Stimulated activated CD8-positive, alpha-beta memory T cell treated with anti-CD3 and anti-CD28 coated beads, Interleukin-2, amount 100 ng/mL, for 1 hour (primary cell): Measurements from ENCODE around the gene TMEM150C.

Experiments
- DNase-seq, 2 donors: peaks; one replicate each; pipeline ENCODE4 v3.0.0-alpha.2; 2020; ENCODE audit warnings: low read depth in 2 of 2

Gene TMEM150C

GRCh38 chr4:82561786-82562563, at the start of gene TMEM150C:
Gene TMEM150C (minus strand): TSS chr4:82561988. CDS start chr4:82504657, 57,331 bp downstream.
- no peak for DNase-seq

GRCh38 chr4:82611527-82611926, 49.7 kb upstream of the TMEM150C start:
- DNase-seq = no peak

GRCh38 chr4:82610041-82610440, 48.3 kb upstream of the TMEM150C start:
- DNase-seq = no peak

GRCh38 chr4:82606622-82607021, 44.8 kb upstream of the TMEM150C start:
- DNase-seq = no peak

GRCh38 chr4:82604522-82604921, 42.7 kb upstream of the TMEM150C start:
- no peak for DNase-seq

- no peak for DNase-seq
Observed at GRCh38 chr4:82601242-82602015, 39.6 kb upstream of the TMEM150C start.

GRCh38 chr4:82599336-82599735, 37.5 kb upstream of the TMEM150C start:
- no peak for DNase-seq

GRCh38 chr4:82594456-82594855, 32.7 kb upstream of the TMEM150C start:
- DNase-seq = no peak

GRCh38 chr4:82593411-82593810, 31.6 kb upstream of the TMEM150C start:
- DNase-seq = no peak

- DNase-seq = no peak
Observed at GRCh38 chr4:82592639-82593038, 30.9 kb upstream of the TMEM150C start.

- no peak for DNase-seq
Observed at GRCh38 chr4:82591592-82591991, 29.8 kb upstream of the TMEM150C start.

GRCh38 chr4:82589756-82590155, 28.0 kb upstream of the TMEM150C start:
- no peak for DNase-seq

GRCh38 chr4:82588771-82589270, 27.0 kb upstream of the TMEM150C start:
- no peak for DNase-seq

GRCh38 chr4:82587826-82588540, 26.2 kb upstream of the TMEM150C start:
- no peak for DNase-seq

- no peak for DNase-seq
Observed at GRCh38 chr4:82585690-82586435, 24.1 kb upstream of the TMEM150C start.

GRCh38 chr4:82584931-82585330, 23.1 kb upstream of the TMEM150C start:
- no peak for DNase-seq

GRCh38 chr4:82583897-82584587, 22.3 kb upstream of the TMEM150C start:
- DNase-seq = no peak

- no peak for DNase-seq
Observed at GRCh38 chr4:82579932-82580331, 18.1 kb upstream of the TMEM150C start.

GRCh38 chr4:82578935-82579334, 17.1 kb upstream of the TMEM150C start:
- no peak for DNase-seq

GRCh38 chr4:82577451-82577850, 15.7 kb upstream of the TMEM150C start:
- DNase-seq = no peak

GRCh38 chr4:82569727-82570126, 7.9 kb upstream of the TMEM150C start:
- DNase-seq = no peak
